ENCODE measurements around the gene RNF187. TPM values are rescaled to one million over a fixed set of nuclear protein-coding genes. Genes with fewer than 3 reads are reported as not detected.

The RNF187 gene
- 50.2 TPM for total RNA-seq

- peak; percentile 92 for DNase-seq
Measured at GRCh38 chr1:228487336-228488124, at the start of gene RNF187. RNF187 (plus strand) TSS chr1:228487382.

- DNase-seq: no peak
Measured at GRCh38 chr1:228437424-228437962, 49.7 kb upstream of the RNF187 start.

GRCh38 chr1:228438266-228438665 lies 48.9 kb upstream of the RNF187 start:
- no peak for DNase-seq

GRCh38 chr1:228440761-228441500 lies 46.3 kb upstream of the RNF187 start:
- DNase-seq: no peak

GRCh38 chr1:228443395-228443794 lies 43.8 kb upstream of the RNF187 start:
- no peak for DNase-seq

GRCh38 chr1:228445490-228445842 lies 41.7 kb upstream of the RNF187 start:
- DNase-seq: no peak

- peak; percentile 35 for DNase-seq
Measured at GRCh38 chr1:228445843-228446650, 41.1 kb upstream of the RNF187 start.

GRCh38 chr1:228446852-228447251 lies 40.3 kb upstream of the RNF187 start:
- DNase-seq: no peak

- no peak for DNase-seq
Measured at GRCh38 chr1:228448372-228448771, 38.8 kb upstream of the RNF187 start.

GRCh38 chr1:228450200-228450599 lies 37.0 kb upstream of the RNF187 start:
- DNase-seq: no peak

- no peak for DNase-seq
Measured at GRCh38 chr1:228452194-228453021, 34.8 kb upstream of the RNF187 start.

- DNase-seq: no peak
Measured at GRCh38 chr1:228453022-228453560, 34.1 kb upstream of the RNF187 start.

GRCh38 chr1:228453614-228454013 lies 33.6 kb upstream of the RNF187 start:
- DNase-seq: no peak

GRCh38 chr1:228454238-228454637 lies 32.9 kb upstream of the RNF187 start:
- DNase-seq: no peak

GRCh38 chr1:228455715-228456114 lies 31.5 kb upstream of the RNF187 start:
- peak; percentile 18 for DNase-seq

- peak; percentile 8 for DNase-seq
Measured at GRCh38 chr1:228456252-228457016, 30.7 kb upstream of the RNF187 start.

GRCh38 chr1:228457017-228457395 lies 30.2 kb upstream of the RNF187 start:
- DNase-seq: no peak

- peak; percentile 99 for DNase-seq
Measured at GRCh38 chr1:228457396-228458176, 29.6 kb upstream of the RNF187 start.

- DNase-seq: peak; percentile 81
Measured at GRCh38 chr1:228459091-228459993, 27.8 kb upstream of the RNF187 start.
